ENCODE measurements around the gene DACT2. TPM values are rescaled to one million over a fixed set of nuclear protein-coding genes. Genes with fewer than 3 reads are reported as not detected.

Gene DACT2
- total and polyA plus RNA-seq, 12 donors = 0.09 to 1.5 (median 0.65) TPM

GRCh38 chr6:168322966-168323365, 3.4 kb upstream of the DACT2 start:
- Histone ChIP-seq H3K27ac (no peak overlapping the region), H3K4me1 (no peaks in the 10 kb centered on the region), H3K9me3 (peaks cover 0 to 26% (median 2%) of the 10 kb centered on the region in 11 donors), H3K27me3 (peaks cover 19 to 88% (median 61%) of the 10 kb centered on the region in 7 donors), H3K36me3 (no peaks in the 10 kb centered on the region), H3K4me3 (no peak overlapping the region)
- intact Hi-C loops (cut with DNase I) = loop anchor here in 2 of 10 donors (10.0 kb wide), 2 partner anchors 98 to 178 kb away; no protein-coding TSS in a partner anchor
- ATAC-seq = no peak
- WGBS, 2 donors = 44 to 50% methylated on average over 2 of the region's 2 CpGs
- no peak for DNase-seq
- TF ChIP-seq CTCF (IDR thresholded peaks at IDR 0.05) = no peak

GRCh38 chr6:168320634-168321033, 1.1 kb upstream of the DACT2 start:
- H3K27me3 ChIP-seq = peaks cover 19 to 75% (median 58%) of the 10 kb centered on the region in 7 donors
- TF ChIP-seq CTCF (IDR thresholded peaks at IDR 0.05) = no peak
- DNase-seq = no peak
- WGBS, 2 donors = 88 to 90% methylated on average over 9 of the region's 9 CpGs
- H3K4me1 ChIP-seq = no peaks in the 10 kb centered on the region
- H3K9me3 ChIP-seq = peaks cover 0 to 26% (median 2%) of the 10 kb centered on the region in 11 donors
- no peak for ATAC-seq
- H3K36me3 ChIP-seq = no peaks in the 10 kb centered on the region
- intact Hi-C loops (cut with DNase I) = loop anchor here in 2 of 10 donors (10.0 kb wide), 2 partner anchors 96 to 176 kb away; no protein-coding TSS in a partner anchor
- H3K4me3 ChIP-seq = no peak overlapping the region
- no peak overlapping the region for H3K27ac ChIP-seq

GRCh38 chr6:168318579-168319278, 848 bp downstream of the DACT2 start:
- intact Hi-C loops (cut with DNase I) = no loop called here
- no peaks in the 10 kb centered on the region for H3K36me3 ChIP-seq
- DNase-seq = no peak
- 19% methylated on average over 33 of the region's 33 CpGs for WGBS, 2 donors
- peak overlapping the region in 8 of 10 donors; percentile 32 to 51 (median 41) for H3K4me3 ChIP-seq
- H3K9me3 ChIP-seq = peaks cover 0 to 14% (median 2%) of the 10 kb centered on the region in 11 donors
- H3K27me3 ChIP-seq = peaks cover 19 to 75% (median 51%) of the 10 kb centered on the region in 7 donors
- peak overlapping the region in 2 of 10 donors; percentile 1 to 36 for H3K27ac ChIP-seq
- ATAC-seq = peak in 2 of 8 donors; percentile 4 to 19
- H3K4me1 ChIP-seq = no peaks in the 10 kb centered on the region
- TF ChIP-seq CTCF (IDR thresholded peaks at IDR 0.05) = no peak

GRCh38 chr6:168318090-168318489, 1.5 kb downstream of the DACT2 start:
- Histone ChIP-seq H3K36me3 (no peaks in the 10 kb centered on the region), H3K9me3 (peaks cover 0 to 14% (median 2%) of the 10 kb centered on the region in 11 donors), H3K4me3 (peak overlapping the region in 3 of 10 donors; percentile 42 to 51 (median 42)), H3K27me3 (peaks cover 19 to 74% (median 49%) of the 10 kb centered on the region in 7 donors), H3K4me1 (peaks cover 0 to 6% (median 0%) of the 10 kb centered on the region in 9 donors), H3K27ac (peak overlapping the region in 1 of 10 donors; percentile 36)
- no peak for TF ChIP-seq CTCF (IDR thresholded peaks at IDR 0.05)
- DNase-seq (no peak), ATAC-seq (no peak)
- intact Hi-C loops (cut with DNase I) = no loop called here
- 43 to 45% methylated on average over 12 of the region's 12 CpGs for WGBS, 2 donors
